Hypothalamus (tissue), 51 donors: Measurements from ENCODE around the gene CHGA.

ENCODE experiments used
- DNase-seq, 51 donors: peaks; one replicate each; lab custom pipeline; 2025; lab: John Stamatoyannopoulos, UW

Gene CHGA

DNA sequence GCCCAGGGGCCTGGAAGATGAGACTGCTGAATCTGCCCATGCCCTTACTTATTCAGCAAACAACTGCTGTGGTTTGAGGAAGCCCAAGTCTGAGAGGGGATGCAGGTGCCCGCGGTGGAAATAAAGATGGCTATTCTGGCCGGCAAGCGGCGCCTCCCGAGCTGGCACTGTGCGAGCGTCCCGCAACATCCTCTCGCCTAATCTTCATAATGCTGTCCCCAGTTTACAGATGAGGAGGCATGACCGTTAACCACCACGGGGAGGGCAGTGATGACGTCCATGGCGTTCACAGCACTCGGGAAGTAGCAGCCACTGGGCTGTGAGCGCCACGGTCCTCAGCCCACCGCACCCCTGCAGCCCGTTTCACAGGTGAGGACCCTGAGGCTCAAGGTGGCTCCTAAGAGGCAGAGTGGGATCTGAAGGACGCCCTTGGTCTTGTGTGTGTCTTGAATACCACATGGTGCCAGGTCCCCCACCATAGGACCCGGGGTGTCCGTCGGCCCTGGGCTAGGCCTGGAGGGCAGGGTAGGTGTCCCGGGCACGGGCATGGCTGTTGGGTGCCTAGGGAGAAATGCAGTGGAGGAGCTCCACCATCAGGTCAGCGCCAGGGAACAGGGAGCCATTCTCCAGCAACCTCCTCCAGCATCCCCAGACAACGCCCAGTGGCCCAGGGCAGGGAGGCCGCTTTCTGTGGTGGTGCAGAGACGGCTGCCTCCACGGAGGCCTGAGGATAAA lies 20.2 kb downstream of the CHGA start:
- no peak for DNase-seq

GRCh38 chr14:92943855-92944570 lies 21.1 kb downstream of the CHGA start:
- no peak for DNase-seq

DNA sequence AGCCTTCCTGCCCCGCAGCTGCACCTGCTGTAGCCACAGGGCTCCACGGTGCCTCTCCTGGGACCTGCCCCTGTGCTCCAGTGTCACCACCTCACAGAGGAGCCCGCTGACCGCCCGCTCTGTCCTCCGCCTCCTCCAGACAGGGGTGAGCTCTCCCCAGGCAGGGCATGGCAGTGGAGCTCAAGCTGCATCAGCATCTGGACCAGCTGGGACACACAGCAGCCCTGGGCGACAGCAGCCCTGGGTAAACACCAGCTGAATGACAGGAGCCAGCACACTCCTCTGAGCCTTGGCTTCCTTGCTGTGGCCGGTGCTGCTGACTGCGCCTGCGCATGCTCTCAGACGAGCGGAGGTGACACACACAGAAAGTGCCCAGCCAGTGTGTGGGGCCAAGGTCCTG lies 22.0 kb downstream of the CHGA start:
- no peak for DNase-seq

- no peak for DNase-seq
These were observed 22.6 kb downstream of the CHGA start for GRCh38 chr14:92945544-92945943.

GRCh38 chr14:92945959-92946846 lies 23.3 kb downstream of the CHGA start:
- DNase-seq: no peak

- no peak for DNase-seq
These were observed 24.0 kb downstream of the CHGA start for GRCh38 chr14:92946847-92947545.

DNA sequence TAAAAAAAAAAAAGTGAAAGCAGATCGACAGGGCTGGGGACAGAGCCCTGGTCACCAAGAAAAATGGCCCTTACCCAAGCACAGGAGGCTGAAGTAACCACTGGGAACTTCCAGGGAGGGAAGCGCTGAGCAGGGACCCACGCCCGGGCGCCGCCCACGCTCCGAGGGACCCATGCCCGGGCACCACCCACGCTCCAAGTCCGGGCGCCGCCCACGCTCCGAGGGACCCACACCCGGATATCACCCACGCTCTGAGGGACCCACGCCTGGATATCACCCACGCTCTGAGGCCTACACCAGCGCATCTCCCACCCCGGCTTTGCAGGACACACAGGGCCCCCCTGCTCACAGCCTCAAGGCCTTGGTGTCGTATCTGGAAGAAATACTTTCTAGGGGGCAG lies 25.7 kb downstream of the CHGA start:
- no peak for DNase-seq

- DNase-seq: no peak
These were observed 26.7 kb downstream of the CHGA start for GRCh38 chr14:92949496-92950192.

- DNase-seq: no peak
These were observed 27.2 kb downstream of the CHGA start for GRCh38 chr14:92950193-92950540.

DNA sequence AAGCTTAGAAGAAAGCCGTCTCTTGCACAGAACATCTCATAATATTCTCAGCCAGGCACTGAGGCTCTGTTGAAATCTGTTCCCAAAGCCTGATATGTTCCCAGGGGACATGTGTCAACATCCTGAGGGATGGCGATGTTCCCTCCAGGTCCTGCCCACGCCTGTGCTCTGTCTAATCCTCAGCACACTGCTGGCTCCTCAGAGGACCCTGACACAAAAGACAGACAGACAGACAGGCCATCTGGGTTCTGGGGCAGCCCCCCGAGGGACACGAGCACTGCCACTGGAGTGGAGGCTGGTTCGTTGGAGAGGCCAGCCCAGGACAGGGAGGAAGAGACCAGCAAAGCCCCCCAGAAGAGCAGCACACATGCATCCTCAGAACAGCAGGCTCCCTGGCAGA lies 27.8 kb downstream of the CHGA start:
- DNase-seq: no peak

GRCh38 chr14:92951261-92951660 lies 28.3 kb downstream of the CHGA start:
- DNase-seq: no peak

- DNase-seq: peak in 50 of 51 donors; percentile 28 to 92 (median 74)
These were observed 29.0 kb downstream of the CHGA start for GRCh38 chr14:92951912-92952471.

GRCh38 chr14:92952481-92953298 lies 29.7 kb downstream of the CHGA start:
- peak in 24 of 51 donors; percentile 14 to 84 (median 36) for DNase-seq

GRCh38 chr14:92953526-92953925 lies 30.6 kb downstream of the CHGA start:
- no peak for DNase-seq

DNA sequence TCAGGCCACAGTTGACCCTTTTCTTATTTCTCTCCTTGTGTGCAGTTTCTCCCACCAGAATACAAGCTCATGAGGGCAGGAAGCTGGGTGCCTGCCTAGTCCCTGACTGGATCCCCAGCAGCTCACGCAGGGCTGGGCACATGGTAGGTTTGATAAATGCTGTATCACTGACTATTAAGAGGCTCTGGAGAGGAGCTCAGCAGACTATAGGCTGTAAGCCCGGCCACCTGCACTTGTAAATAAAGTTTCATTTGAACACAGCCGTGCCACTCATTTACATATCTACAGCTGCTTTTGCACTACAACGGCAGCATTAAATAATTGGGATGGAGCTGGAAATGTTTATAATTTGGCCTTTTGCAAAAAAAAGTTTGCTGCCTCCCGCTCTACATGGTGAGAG lies 32.0 kb downstream of the CHGA start:
- no peak for DNase-seq

- no peak for DNase-seq
These were observed 32.4 kb downstream of the CHGA start for GRCh38 chr14:92955381-92955780.

- DNase-seq: no peak
These were observed 34.0 kb downstream of the CHGA start for GRCh38 chr14:92956961-92957360.

GRCh38 chr14:92958373-92959188 lies 35.6 kb downstream of the CHGA start:
- DNase-seq: peak in 40 of 51 donors; percentile 25 to 88 (median 70)
